ENCODE data around the gene PLEKHN1.

The PLEKHN1 gene

DNA sequence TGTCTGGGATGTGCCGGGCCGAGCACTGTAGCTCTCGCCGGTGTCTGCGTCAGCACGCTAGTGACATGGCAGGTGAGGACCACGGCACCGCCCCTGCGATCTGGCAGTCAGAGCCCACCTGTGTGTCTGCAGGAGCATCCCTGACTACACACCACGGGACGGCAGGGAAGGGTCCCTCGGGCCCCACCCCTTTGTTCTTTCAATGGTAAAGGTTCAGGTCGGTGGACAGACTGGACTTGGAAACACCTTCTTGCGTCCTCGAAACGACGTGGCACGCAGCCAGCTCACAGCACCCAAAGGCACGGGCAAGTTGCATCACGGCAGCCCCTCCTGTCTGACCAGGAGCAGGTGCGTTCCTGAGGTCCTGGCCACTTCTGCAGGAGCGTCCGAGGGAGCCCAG is 46.3 kb upstream of the PLEKHN1 start:
- no peak for DNase-seq (ENCODE audit: low read depth)
- H3K4me3 ChIP-seq (ENCODE audit: low read depth, low read length) = no peak overlapping the region

GRCh38 chr1:920521-920920 is 45.8 kb upstream of the PLEKHN1 start:
- DNase-seq (ENCODE audit: low read depth) = no peak

More for the DNA sequence above, 46.3 kb upstream of the PLEKHN1 start:
- TF ChIP-seq, protein P1, sequence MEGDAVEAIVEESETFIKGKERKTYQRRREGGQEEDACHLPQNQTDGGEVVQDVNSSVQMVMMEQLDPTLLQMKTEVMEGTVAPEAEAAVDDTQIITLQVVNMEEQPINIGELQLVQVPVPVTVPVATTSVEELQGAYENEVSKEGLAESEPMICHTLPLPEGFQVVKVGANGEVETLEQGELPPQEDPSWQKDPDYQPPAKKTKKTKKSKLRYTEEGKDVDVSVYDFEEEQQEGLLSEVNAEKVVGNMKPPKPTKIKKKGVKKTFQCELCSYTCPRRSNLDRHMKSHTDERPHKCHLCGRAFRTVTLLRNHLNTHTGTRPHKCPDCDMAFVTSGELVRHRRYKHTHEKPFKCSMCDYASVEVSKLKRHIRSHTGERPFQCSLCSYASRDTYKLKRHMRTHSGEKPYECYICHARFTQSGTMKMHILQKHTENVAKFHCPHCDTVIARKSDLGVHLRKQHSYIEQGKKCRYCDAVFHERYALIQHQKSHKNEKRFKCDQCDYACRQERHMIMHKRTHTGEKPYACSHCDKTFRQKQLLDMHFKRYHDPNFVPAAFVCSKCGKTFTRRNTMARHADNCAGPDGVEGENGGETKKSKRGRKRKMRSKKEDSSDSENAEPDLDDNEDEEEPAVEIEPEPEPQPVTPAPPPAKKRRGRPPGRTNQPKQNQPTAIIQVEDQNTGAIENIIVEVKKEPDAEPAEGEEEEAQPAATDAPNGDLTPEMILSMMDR (IDR thresholded peaks at IDR 0.05; ENCODE audit: insufficient read depth, low read depth, low read length, missing control alignments) = no peak

GRCh38 chr1:921011-921837 is 45.1 kb upstream of the PLEKHN1 start:
- peak; percentile 33 for DNase-seq (ENCODE audit: low read depth)
- TF ChIP-seq, protein P1 (IDR thresholded peaks at IDR 0.05; ENCODE audit: insufficient read depth, low read depth, low read length, missing control alignments) = no peak
- no peak overlapping the region for H3K4me3 ChIP-seq (ENCODE audit: low read depth, low read length)

More at GRCh38 chr1:920521-920920, 45.8 kb upstream of the PLEKHN1 start:
- no peak overlapping the region for H3K4me3 ChIP-seq (ENCODE audit: low read depth, low read length)
- TF ChIP-seq, protein P1 (IDR thresholded peaks at IDR 0.05; ENCODE audit: insufficient read depth, low read depth, low read length, missing control alignments) = no peak

GRCh38 chr1:923131-923990 is 42.9 kb upstream of the PLEKHN1 start, which contains the start of gene SAMD11:
Gene SAMD11, plus strand, starts transcription at chr1:923923. Its CDS starts 509 bp downstream, at chr1:924432.
- peak; percentile 52 for DNase-seq (ENCODE audit: low read depth)
- no peak within 1 kb of the TSS for H3K4me3 ChIP-seq (ENCODE audit: low read depth, low read length)
- TF ChIP-seq, protein P1 (IDR thresholded peaks at IDR 0.05; ENCODE audit: insufficient read depth, low read depth, low read length, missing control alignments) = no peak

- TF ChIP-seq, protein P1 (IDR thresholded peaks at IDR 0.05; ENCODE audit: insufficient read depth, low read depth, low read length, missing control alignments) = no peak
These were observed 42.2 kb upstream of the PLEKHN1 start for GRCh38 chr1:923991-924655.

More at GRCh38 chr1:923991-924655, 42.2 kb upstream of the PLEKHN1 start:
- no peak overlapping the region for H3K4me3 ChIP-seq (ENCODE audit: low read depth, low read length)
- DNase-seq (ENCODE audit: low read depth) = no peak
